Gastroesophageal sphincter (tissue), 3 donors: ENCODE data around the gene CACNA1C.

Experiments used
- CTCF ChIP-seq, 4 experiments: fragments of 200-600 bp in 2 of 4; fragments of 450-650 bp in 2 of 4; sonication (generic) in 1 of 4; IDR thresholded peaks; one replicate each; pipeline ENCODE4 v1.5.1; 2017 to 2019; ENCODE audit warnings: antibody characterized with exemption in 4 of 4, mild to moderate bottlenecking in 2 of 4, moderate library complexity in 2 of 4
- EP300 ChIP-seq: sonication (generic); formaldehyde crosslinking; IDR thresholded peaks from one replicate; pipeline ENCODE4 v1.6.1; 2017; ENCODE audit warnings: antibody characterized with exemption, mild to moderate bottlenecking
- POLR2A ChIP-seq, 2 donors: fragments of 450-650 bp; IDR thresholded peaks; one replicate each; pipeline ENCODE4 v1.6.1; 2017; ENCODE audit warnings: antibody characterized with exemption in 2 of 2, mild to moderate bottlenecking in 2 of 2, moderate library complexity in 1 of 2
- POLR2AphosphoS5 ChIP-seq: sonication (generic); formaldehyde crosslinking; IDR thresholded peaks from one replicate; pipeline ENCODE4 v1.6.1; 2017; ENCODE audit warnings: antibody characterized with exemption

DNA sequence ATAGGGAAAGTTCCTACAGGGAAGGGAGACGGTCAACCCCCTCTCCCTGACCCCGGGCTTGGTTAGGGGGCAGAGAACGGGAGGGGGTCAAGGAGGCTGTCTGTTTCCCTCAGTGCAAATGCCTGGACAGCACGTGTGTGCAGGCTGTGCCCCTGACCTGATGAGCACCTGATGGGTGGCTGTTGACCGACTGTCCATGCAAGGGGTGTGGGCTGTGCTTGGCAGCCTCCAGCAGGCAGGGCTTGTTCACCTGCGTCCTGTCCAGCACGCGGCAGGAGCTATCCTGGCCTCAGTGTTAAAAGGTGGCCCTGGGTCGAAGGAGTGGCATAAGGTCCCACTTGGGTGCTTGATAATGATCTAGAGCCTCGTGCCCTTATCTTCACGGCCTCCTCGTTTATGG lies 221.0 kb downstream of the CACNA1C start:
- no peak for TF ChIP-seq CTCF (IDR thresholded peaks at IDR 0.05)
- no peak for TF ChIP-seq POLR2A (IDR thresholded peaks at IDR 0.05)
- no peak for TF ChIP-seq EP300
- no peak for TF ChIP-seq POLR2AphosphoS5
